IMR-90 (cell line): ENCODE data around the gene FAM177A1. TPM values are rescaled to one million over a fixed set of nuclear protein-coding genes. Genes with fewer than 3 reads are reported as not detected.

Experiments
- ATAC-seq: fragments of 200-7000 bp; cut with Tn5 transposase; 2 replicates; pipeline ENCODE4 v1.9.1; 2020; ENCODE audit warnings: low read depth, mild to moderate bottlenecking, moderate library complexity
- BruUV-seq: library from RNA; stranded (reverse); fragments of 400-500 nt; replicated peaks from 2 replicates; lab custom pipeline; 2021; lab: Mats Ljungman, UMichigan
- CTCF ChIA-PET: fragments of 300-600 bp; formaldehyde crosslinking; extraction: SDS; loops from one replicate; lab custom pipeline; 2021; ENCODE audit warnings: antibody characterized with exemption; lab: Yijun Ruan, JAX
- POLR2A ChIA-PET: fragments of 300-600 bp; sonication (Branson Sonifier 250); formaldehyde crosslinking; loops from one replicate; lab custom pipeline; 2022; ENCODE audit warnings: antibody characterized with exemption; ENCODE audit not compliant: unreplicated experiment; lab: Charles Lee
- DNase-seq: peaks from one replicate; pipeline ENCODE4 v3.0.0; 2013
- H2AFZ ChIP-seq: replicated peaks from 2 replicates; pipeline ENCODE3; 2013; ENCODE audit warnings: low read length, mild to moderate bottlenecking; ENCODE audit not compliant: poor library complexity
- H2AK5ac ChIP-seq: 2 replicates; pipeline ENCODE4 v1.6.1; 2013; ENCODE audit warnings: low read depth, low read length, inconsistent platforms
- H2AK9ac ChIP-seq: replicated peaks from 2 replicates; pipeline ENCODE3; 2013; ENCODE audit warnings: mild to moderate bottlenecking, low read depth, low read length, moderate library complexity; ENCODE audit not compliant: poor library complexity
- H2BK120ac ChIP-seq: 2 replicates; pipeline ENCODE4 v1.6.1; 2013; ENCODE audit warnings: low read depth, low read length, inconsistent platforms
- H2BK15ac ChIP-seq: 3 replicates; pipeline ENCODE4 v1.6.1; 2013; ENCODE audit warnings: low read depth, low read length, inconsistent platforms
- H2BK20ac ChIP-seq: 2 replicates; pipeline ENCODE4 v1.6.1; 2013; ENCODE audit warnings: low read depth, mild to moderate bottlenecking, inconsistent platforms, low read length, moderate library complexity
- H2BK5ac ChIP-seq: 2 replicates; pipeline ENCODE4 v1.6.1; 2013; ENCODE audit warnings: mild to moderate bottlenecking, low read depth, low read length, inconsistent platforms; ENCODE audit not compliant: poor library complexity, severe bottlenecking
- H3K14ac ChIP-seq: replicated peaks from 2 replicates; pipeline ENCODE4 v1.6.1; 2013; ENCODE audit warnings: low read depth, low read length, inconsistent platforms
- H3K18ac ChIP-seq: 2 replicates; pipeline ENCODE4 v1.6.1; 2013; ENCODE audit warnings: low read depth, low read length, control low read depth
- H3K23ac ChIP-seq: 2 replicates; pipeline ENCODE4 v1.6.1; 2013; ENCODE audit warnings: low read depth, low read length, inconsistent platforms
- H3K27ac ChIP-seq: 2 replicates; pipeline ENCODE4 v1.5.1; 2013; ENCODE audit warnings: mild to moderate bottlenecking, control low read depth, low read length; ENCODE audit not compliant: insufficient read depth
- H3K27me3 ChIP-seq: 2 replicates; pipeline ENCODE4 v1.6.1; 2013; ENCODE audit warnings: low read length; ENCODE audit not compliant: control insufficient read depth, insufficient read depth
- H3K36me3 ChIP-seq: 2 replicates; pipeline ENCODE4 v1.6.1; 2013; ENCODE audit warnings: low read length, mixed read lengths; ENCODE audit not compliant: control insufficient read depth, insufficient read depth
- H3K4ac ChIP-seq: 2 replicates; pipeline ENCODE4 v1.6.1; 2013; ENCODE audit warnings: low read depth, low read length, inconsistent platforms
- H3K4me1 ChIP-seq: 2 replicates; pipeline ENCODE4 v1.6.1; 2013; ENCODE audit warnings: low read length, mixed read lengths; ENCODE audit not compliant: control insufficient read depth, insufficient read depth
- H3K4me2 ChIP-seq: 2 replicates; pipeline ENCODE4 v1.6.1; 2013; ENCODE audit warnings: low read depth, mild to moderate bottlenecking, control low read depth, low read length, moderate library complexity
- H3K4me3 ChIP-seq: 2 replicates; pipeline ENCODE4 v1.5.1; 2013; ENCODE audit warnings: low read depth, mild to moderate bottlenecking, control low read depth, low read length, moderate library complexity; ENCODE audit not compliant: insufficient read depth
- H3K56ac ChIP-seq: 2 replicates; pipeline ENCODE4 v1.6.1; 2013; ENCODE audit warnings: low read length, inconsistent platforms; ENCODE audit not compliant: insufficient read depth; ENCODE audit errors: extremely low read depth
- H3K79me1 ChIP-seq, 2 experiments: 2 replicates each; pipeline ENCODE4 v1.6.1; 2013; ENCODE audit warnings: low read length in 2 of 2, inconsistent platforms in 1 of 2, low read depth in 1 of 2
- H3K9ac ChIP-seq: 2 replicates; pipeline ENCODE4 v1.6.1; 2013; ENCODE audit warnings: low read depth, low read length, control low read depth
- H3K9me1 ChIP-seq: 2 replicates; pipeline ENCODE4 v1.6.1; 2013; ENCODE audit warnings: low read length, inconsistent platforms; ENCODE audit not compliant: insufficient read depth
- H3K9me3 ChIP-seq: 2 replicates; pipeline ENCODE4 v1.6.1; 2013; ENCODE audit warnings: low read length; ENCODE audit not compliant: control insufficient read depth, insufficient read depth
- H4K20me1 ChIP-seq: 2 replicates; pipeline ENCODE4 v1.6.1; 2013; ENCODE audit warnings: low read length, inconsistent platforms; ENCODE audit not compliant: insufficient read depth
- H4K5ac ChIP-seq: 2 replicates; pipeline ENCODE4 v1.6.1; 2013; ENCODE audit warnings: mild to moderate bottlenecking, low read depth, low read length, control low read depth
- H4K8ac ChIP-seq, 2 experiments: 2 replicates each; pipeline ENCODE4 v1.6.1; 2013; ENCODE audit warnings: low read depth in 2 of 2, low read length in 2 of 2, control low read depth in 1 of 2, inconsistent platforms in 1 of 2
- H4K91ac ChIP-seq: 2 replicates; pipeline ENCODE4 v1.6.1; 2013; ENCODE audit warnings: low read depth, low read length, inconsistent platforms; ENCODE audit not compliant: insufficient read depth
- BHLHE40 ChIP-seq: fragments of 150-350 bp; IDR thresholded peaks from 2 replicates; pipeline ENCODE4 v1.6.1; 2016; ENCODE audit warnings: mild to moderate bottlenecking, low read depth, low read length
- CEBPB ChIP-seq: IDR thresholded peaks from 2 replicates; pipeline ENCODE4 v1.6.1; 2012; ENCODE audit warnings: low read depth, low read length, improper control_type of control experiment
- CHD1 ChIP-seq: IDR thresholded peaks from 2 replicates; pipeline ENCODE4 v1.6.1; 2012; ENCODE audit warnings: low read depth, low read length, improper control_type of control experiment
- CTCF ChIP-seq: conservative IDR thresholded peaks from 2 replicates; pipeline ENCODE4 v1.5.1; 2012; ENCODE audit warnings: mild to moderate bottlenecking, low read depth, low read length, improper control_type of control experiment
- FOS ChIP-seq: fragments of 150-350 bp; IDR thresholded peaks from 2 replicates; pipeline ENCODE4 v1.6.1; 2016; ENCODE audit warnings: low read depth, low read length
- MAFK ChIP-seq: IDR thresholded peaks from 2 replicates; pipeline ENCODE4 v1.6.1; 2012; ENCODE audit warnings: low read depth, low read length, improper control_type of control experiment
- MAZ ChIP-seq: IDR thresholded peaks from 2 replicates; pipeline ENCODE4 v1.6.1; 2012; ENCODE audit warnings: low read depth, mild to moderate bottlenecking, low read length, improper control_type of control experiment, moderate library complexity, borderline replicate concordance
- MXI1 ChIP-seq: IDR thresholded peaks from 2 replicates; pipeline ENCODE4 v1.6.1; 2012; ENCODE audit warnings: low read depth, mild to moderate bottlenecking, low read length, moderate library complexity, borderline replicate concordance
- NFE2L2 ChIP-seq: fragments of 150-350 bp; IDR thresholded peaks from 2 replicates; pipeline ENCODE4 v1.6.1; 2016; ENCODE audit warnings: low read depth, mild to moderate bottlenecking, low read length
- POLR2A ChIP-seq: IDR thresholded peaks from 2 replicates; pipeline ENCODE4 v1.6.1; 2012; ENCODE audit warnings: mild to moderate bottlenecking, low read depth, low read length
- RAD21 ChIP-seq: IDR thresholded peaks from 2 replicates; pipeline ENCODE4 v1.6.1; 2012; ENCODE audit warnings: low read length, improper control_type of control experiment
- RCOR1 ChIP-seq: IDR thresholded peaks from 2 replicates; pipeline ENCODE4 v1.6.1; 2012; ENCODE audit warnings: mild to moderate bottlenecking, low read length, improper control_type of control experiment; ENCODE audit not compliant: insufficient replicate concordance
- RFX5 ChIP-seq: IDR thresholded peaks from 2 replicates; pipeline ENCODE4 v1.8.0; 2012; ENCODE audit warnings: low read depth, mild to moderate bottlenecking, low read length, moderate library complexity
- SMC3 ChIP-seq: fragments of 150-350 bp; IDR thresholded peaks from 2 replicates; pipeline ENCODE4 v1.6.1; 2016; ENCODE audit warnings: low read depth, mild to moderate bottlenecking, antibody characterized with exemption, low read length, moderate library complexity
- WGBS, 2 experiments: methylation state at CpG; one replicate each; pipeline versions ENCODE4 v1.1.5 to v1.1.7; 2013; ENCODE audit warnings: missing lambda C conversion rate in 2 of 2; ENCODE audit not compliant: insufficient read length in 1 of 2; ENCODE audit errors: extremely low coverage in 2 of 2; 5-methylcytosine and 5-hydroxymethylcytosine counted together
- dilution Hi-C: fragments of 300-500 bp; cut with HindIII; formaldehyde crosslinking; loops from one replicate; pipeline ENCODE4 v1.14.3; 2018; ENCODE audit warnings: low sequenced_read_pairs; ENCODE audit not compliant: unreplicated experiment
- in situ Hi-C: fragments of 300-500 bp; cut with MboI; formaldehyde crosslinking; loops from 3 replicates; pipeline ENCODE4 v1.14.3; 2019; ENCODE audit warnings: low sequenced_read_pairs, inconsistent platforms, mixed read lengths
- intact Hi-C: fragments of 100-400 bp; cut with micrococcal nuclease; formaldehyde crosslinking; loops from 2 replicates; pipeline ENCODE4 v1.10.0; 2022
- polyA plus RNA-seq, 3 experiments: library from polyadenylated mRNA; depleted of rRNA; stranded (reverse); fragments of >200 nt; gene quantifications; 2 replicates each; pipeline ENCODE4 v1.2.3, GENCODE V29; 2012; ENCODE audit warnings: low replicate concordance in 1 of 3
- total RNA-seq: library from RNA; depleted of rRNA; stranded (reverse); fragments of >200 nt; gene quantifications from 2 replicates; pipeline ENCODE4 v1.2.3, GENCODE V29; 2012
- TF ChIP-seq, protein P1 (sequence below): fragments of 150-350 bp; IDR thresholded peaks from 2 replicates; pipeline ENCODE4 v1.6.1; 2017; ENCODE audit warnings: mild to moderate bottlenecking, antibody characterized with exemption, low read length, low read depth
- TF ChIP-seq, protein P2 (sequence below): fragments of 150-350 bp; IDR thresholded peaks from 2 replicates; pipeline ENCODE4 v1.6.1; 2016; ENCODE audit warnings: low read depth, mild to moderate bottlenecking, low read length, moderate library complexity, borderline replicate concordance

FAM177A1 gene
- total and polyA plus RNA-seq, 2 of the 4 experiments (the other 2 are of a cell fraction) = 18.5 to 33.4 TPM

DNA sequence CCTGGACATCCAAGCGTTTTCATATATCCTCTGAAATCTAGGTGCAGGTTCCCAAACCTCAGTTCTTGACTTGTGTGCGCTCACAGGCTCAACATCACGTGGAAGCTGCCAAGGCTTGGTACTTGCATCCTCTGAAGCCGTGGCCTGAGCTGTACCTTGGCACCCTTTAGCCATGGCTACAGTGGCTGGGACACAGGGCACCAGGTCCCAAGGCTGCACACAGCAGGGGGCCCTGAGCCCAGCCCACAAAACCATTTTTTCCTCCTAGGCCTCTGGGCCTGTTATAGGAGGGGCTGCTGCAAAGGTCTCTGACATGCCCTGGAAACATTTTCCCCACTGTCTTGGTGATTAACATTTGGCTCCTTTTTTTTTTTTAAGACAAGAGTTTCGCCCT is 11.6 kb upstream of the FAM177A1 start:
- Histone ChIP-seq H2BK15ac (no peak overlapping the region), H4K5ac (no peak overlapping the region)
- intact Hi-C loops = no loop called here

More for the DNA sequence above, 11.6 kb upstream of the FAM177A1 start:
- Histone ChIP-seq H4K91ac (no peak overlapping the region), H3K23ac (no peak overlapping the region), H3K79me1 (no peaks in the 10 kb centered on the region), H3K27me3 (no peaks in the 10 kb centered on the region), H2BK5ac (no peak overlapping the region), H4K8ac (no peak overlapping the region), H2BK120ac (no peak overlapping the region), H3K14ac (no peak overlapping the region), H3K27ac (no peak overlapping the region), H2BK20ac (no peak overlapping the region), H3K56ac (no peak overlapping the region), H3K4ac (no peak overlapping the region), H2AK9ac (no peak overlapping the region), H3K18ac (no peak overlapping the region), H2AFZ (no peak overlapping the region), H3K9me3 (peaks cover 7% of the 10 kb centered on the region; the same call in 1 of the 2 replicates), H2AK5ac (no peak overlapping the region), H3K4me3 (no peak overlapping the region), H3K9me1 (no peaks in the 10 kb centered on the region), H3K36me3 (peaks cover 31% of the 10 kb centered on the region), H3K4me1 (no peaks in the 10 kb centered on the region), H3K9ac (no peak overlapping the region), H3K4me2 (no peak overlapping the region), H4K20me1 (no peaks in the 10 kb centered on the region)
- POLR2A ChIA-PET = no interaction called here
- BruUV-seq = no TSS peak
- dilution Hi-C loops (no loop called here), in situ Hi-C loops (no loop called here)
- CTCF ChIA-PET = no interaction called here
- WGBS, 2 experiments = no CpG with 5 or more reads among the region's 5 CpGs
- DNase-seq (no peak), ATAC-seq (no peak)
- no peak for TF ChIP-seq BHLHE40
- TF ChIP-seq CTCF = no peak
- TF ChIP-seq RCOR1 = no peak
- no peak for TF ChIP-seq MAZ
- TF ChIP-seq RAD21 = no peak
- TF ChIP-seq, protein P1, sequence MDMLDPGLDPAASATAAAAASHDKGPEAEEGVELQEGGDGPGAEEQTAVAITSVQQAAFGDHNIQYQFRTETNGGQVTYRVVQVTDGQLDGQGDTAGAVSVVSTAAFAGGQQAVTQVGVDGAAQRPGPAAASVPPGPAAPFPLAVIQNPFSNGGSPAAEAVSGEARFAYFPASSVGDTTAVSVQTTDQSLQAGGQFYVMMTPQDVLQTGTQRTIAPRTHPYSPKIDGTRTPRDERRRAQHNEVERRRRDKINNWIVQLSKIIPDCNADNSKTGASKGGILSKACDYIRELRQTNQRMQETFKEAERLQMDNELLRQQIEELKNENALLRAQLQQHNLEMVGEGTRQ = no peak
- no peak for TF ChIP-seq NFE2L2
- TF ChIP-seq POLR2A = no peak
- no peak for TF ChIP-seq CEBPB
- TF ChIP-seq RFX5 = no peak
- TF ChIP-seq, protein P2, sequence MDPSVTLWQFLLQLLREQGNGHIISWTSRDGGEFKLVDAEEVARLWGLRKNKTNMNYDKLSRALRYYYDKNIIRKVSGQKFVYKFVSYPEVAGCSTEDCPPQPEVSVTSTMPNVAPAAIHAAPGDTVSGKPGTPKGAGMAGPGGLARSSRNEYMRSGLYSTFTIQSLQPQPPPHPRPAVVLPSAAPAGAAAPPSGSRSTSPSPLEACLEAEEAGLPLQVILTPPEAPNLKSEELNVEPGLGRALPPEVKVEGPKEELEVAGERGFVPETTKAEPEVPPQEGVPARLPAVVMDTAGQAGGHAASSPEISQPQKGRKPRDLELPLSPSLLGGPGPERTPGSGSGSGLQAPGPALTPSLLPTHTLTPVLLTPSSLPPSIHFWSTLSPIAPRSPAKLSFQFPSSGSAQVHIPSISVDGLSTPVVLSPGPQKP = no peak
- no peak for TF ChIP-seq SMC3
- no peak for TF ChIP-seq MAFK
- no peak for TF ChIP-seq MXI1
- TF ChIP-seq FOS = no peak
- TF ChIP-seq CHD1 = no peak
